ENCODE results near the gene CCL5.

CCL5 gene

DNA sequence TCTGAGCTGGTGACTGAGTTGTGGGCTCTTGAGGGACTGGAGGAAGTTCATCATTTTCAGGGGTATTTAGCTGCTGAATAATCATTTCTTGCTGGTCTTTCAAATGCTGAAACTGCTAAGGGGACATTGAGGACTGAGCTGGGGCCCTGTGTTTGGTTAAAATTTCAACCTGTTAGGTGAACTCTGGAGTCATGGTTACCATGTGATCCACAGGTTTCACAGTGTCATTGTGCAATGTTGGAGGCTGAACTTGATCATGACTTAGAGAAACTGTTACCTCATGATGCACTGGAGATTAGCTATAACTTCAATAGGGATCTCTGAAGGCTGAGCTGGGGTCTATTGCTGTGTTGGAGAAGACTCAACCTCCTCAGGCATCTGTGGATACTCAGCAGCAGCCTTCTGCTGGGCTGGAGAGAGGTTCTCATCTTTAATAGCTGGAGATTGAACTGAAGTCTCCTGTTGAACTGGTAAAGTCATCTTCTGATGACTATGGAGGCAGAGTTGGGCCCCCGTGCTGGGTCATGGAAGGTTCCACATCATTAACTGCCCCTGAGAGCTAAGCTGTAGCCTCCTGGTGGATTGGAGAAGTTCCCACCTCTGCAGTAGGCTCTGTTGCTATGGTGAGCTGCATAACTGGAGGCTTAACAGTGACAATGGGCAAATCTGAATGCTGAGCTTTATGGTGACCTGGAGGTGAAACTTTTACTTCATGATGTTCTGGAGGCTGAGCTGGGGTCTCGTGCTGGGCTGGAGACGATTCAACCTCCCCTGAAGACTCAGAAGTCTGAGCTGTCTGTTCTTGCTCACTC is 35.2 kb upstream of the CCL5 start:
- no peak for TF ChIP-seq CTCF (IDR thresholded peaks at IDR 0.05; ENCODE audit: low read depth, low read length)
- no peak for DNase-seq (ENCODE audit: extremely low read depth, low read depth)

- no peak for DNase-seq (ENCODE audit: extremely low read depth, low read depth)
Observed at GRCh38 chr17:35914354-35914753, 34.2 kb upstream of the CCL5 start.

GRCh38 chr17:35913609-35914008 is 33.4 kb upstream of the CCL5 start:
- TF ChIP-seq CTCF (IDR thresholded peaks at IDR 0.05; ENCODE audit: low read depth, low read length): no peak
- no peak for DNase-seq (ENCODE audit: extremely low read depth, low read depth)

More at GRCh38 chr17:35914354-35914753, 34.2 kb upstream of the CCL5 start:
- no peak for TF ChIP-seq CTCF (IDR thresholded peaks at IDR 0.05; ENCODE audit: low read depth, low read length)

GRCh38 chr17:35912942-35913341 is 32.8 kb upstream of the CCL5 start:
- DNase-seq (ENCODE audit: extremely low read depth, low read depth): no peak
- TF ChIP-seq CTCF (IDR thresholded peaks at IDR 0.05; ENCODE audit: low read depth, low read length): no peak

DNA sequence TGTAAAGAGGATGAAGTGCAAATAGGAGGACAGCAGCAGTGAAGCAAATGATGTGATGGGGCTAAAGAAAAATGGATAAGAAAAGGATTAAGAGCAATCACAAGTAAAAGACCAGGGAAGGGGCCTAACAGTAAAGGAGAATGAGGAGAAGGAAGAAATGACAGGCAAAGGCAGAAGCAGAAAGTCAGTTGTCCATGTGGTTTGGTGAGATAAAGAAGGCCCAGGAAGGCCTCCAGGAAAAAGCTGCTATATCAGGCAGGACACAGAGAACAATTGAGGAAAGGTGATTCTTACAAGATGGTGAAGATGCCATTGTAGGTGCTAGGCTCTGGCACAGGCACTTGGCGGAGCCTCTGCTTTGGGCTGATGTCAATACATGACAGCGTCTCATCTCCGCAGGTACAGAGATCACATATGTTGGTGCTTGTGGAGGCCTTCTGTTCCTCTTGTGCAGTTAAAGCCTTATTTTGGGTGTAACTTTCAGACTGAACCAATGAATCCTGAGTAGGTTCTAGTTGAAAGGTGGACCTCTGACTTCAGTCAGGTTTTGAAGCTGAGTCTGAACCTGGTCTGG is 32.3 kb upstream of the CCL5 start:
- DNase-seq (ENCODE audit: extremely low read depth, low read depth): no peak
- TF ChIP-seq CTCF (IDR thresholded peaks at IDR 0.05; ENCODE audit: low read depth, low read length): no peak

GRCh38 chr17:35909408-35909807 is 29.2 kb upstream of the CCL5 start:
- no peak for DNase-seq (ENCODE audit: extremely low read depth, low read depth)
- TF ChIP-seq CTCF (IDR thresholded peaks at IDR 0.05; ENCODE audit: low read depth, low read length): no peak

GRCh38 chr17:35907691-35908090 is 27.5 kb upstream of the CCL5 start:
- no peak for DNase-seq (ENCODE audit: extremely low read depth, low read depth)
- TF ChIP-seq CTCF (IDR thresholded peaks at IDR 0.05; ENCODE audit: low read depth, low read length): no peak

Data from AG09319 (cell line).